Tibial nerve (tissue), 4 donors: ENCODE measurements around the gene NKAIN4. TPM values are rescaled to one million over a fixed set of nuclear protein-coding genes. Genes with fewer than 3 reads are reported as not detected.
A peak's percentile ranks its signal among the peaks of the same experiment; 100 is the strongest.

Experiments used
- DNase-seq, 2 donors: peaks; one replicate each; pipeline ENCODE4 v3.0.0-alpha.2; 2019; ENCODE audit warnings: low spot score in 2 of 2
- H3K27ac ChIP-seq, 4 donors: fragments of 200-600 bp; sonication (generic) in 3 of 4; one replicate each; pipeline ENCODE4 v1.5.1; 2017 to 2019; ENCODE audit warnings: mild to moderate bottlenecking in 1 of 4
- H3K27me3 ChIP-seq, 2 donors: fragments of 200-600 bp; sonication (generic) in 1 of 2; one replicate each; pipeline versions ENCODE4 v1.5.1 to v1.6.0; 2017 to 2019
- H3K36me3 ChIP-seq, 3 donors: fragments of 200-600 bp; sonication (generic); one replicate each; pipeline ENCODE4 v1.5.1; 2018 to 2019
- H3K4me1 ChIP-seq, 4 donors: fragments of 200-600 bp; sonication (generic) in 3 of 4; one replicate each; pipeline ENCODE4 v1.5.1; 2017 to 2019
- H3K4me3 ChIP-seq, 4 donors: fragments of 200-600 bp; sonication (generic) in 3 of 4; one replicate each; pipeline ENCODE4 v1.5.1; 2017 to 2019; ENCODE audit warnings: mild to moderate bottlenecking in 1 of 4, moderate library complexity in 1 of 4
- H3K9me3 ChIP-seq, 4 donors: fragments of 200-600 bp; sonication (generic) in 3 of 4; one replicate each; pipeline ENCODE4 v1.5.1; 2017 to 2019
- CTCF ChIP-seq, 5 experiments: fragments of 200-600 bp in 3 of 5; fragments of 450-650 bp in 2 of 5; sonication (generic) in 3 of 5; IDR thresholded peaks; one replicate each; pipeline ENCODE4 v1.5.1; 2016 to 2019; ENCODE audit warnings: antibody characterized with exemption in 5 of 5, mild to moderate bottlenecking in 3 of 5, moderate library complexity in 2 of 5
- EP300 ChIP-seq, 2 donors: sonication (generic); formaldehyde crosslinking; IDR thresholded peaks; one replicate each; pipeline ENCODE4 v1.6.1; 2017; ENCODE audit warnings: antibody characterized with exemption in 2 of 2, mild to moderate bottlenecking in 1 of 2
- POLR2A ChIP-seq, 2 donors: fragments of 450-650 bp; IDR thresholded peaks; one replicate each; pipeline ENCODE4 v1.6.1; 2017; ENCODE audit warnings: antibody characterized with exemption in 2 of 2, mild to moderate bottlenecking in 2 of 2, moderate library complexity in 2 of 2
- WGBS, 2 donors: methylation state at CpG; one replicate each; pipeline ENCODE4 v1.1.5; 2018; 5-methylcytosine and 5-hydroxymethylcytosine counted together
- total RNA-seq, 4 donors: library from RNA; depleted of rRNA; stranded (reverse); fragments of >200 nt; gene quantifications; one replicate each; pipeline ENCODE4 v1.1.0, GENCODE V29; 2016

Gene NKAIN4
- total RNA-seq, 4 donors from 2014 or later = 1.2 to 7.2 (median 3.1) TPM

- TF ChIP-seq CTCF (IDR thresholded peaks at IDR 0.05) (no peak), POLR2A (IDR thresholded peaks at IDR 0.05) (no peak), EP300 (IDR thresholded peaks at IDR 0.05) (no peak)
- Histone ChIP-seq H3K4me3 (no peak overlapping the region), H3K4me1 (peaks cover 0 to 18% (median 0%) of the 10 kb centered on the region in 4 donors), H3K27me3 (peaks cover 0 to 70% of the 10 kb centered on the region in 2 donors), H3K9me3 (no peaks in the 10 kb centered on the region), H3K36me3 (no peaks in the 10 kb centered on the region), H3K27ac (peak overlapping the region in 2 of 4 donors; percentile 0 to 28)
- WGBS, 2 donors = 36 to 37% methylated on average over 23 to 25 of the region's 25 CpGs
- no peak for DNase-seq
Observed at GRCh38 chr20:63261060-63261794, 7.0 kb upstream of the NKAIN4 start.

GRCh38 chr20:63260521-63260920, 6.3 kb upstream of the NKAIN4 start:
- Histone ChIP-seq H3K4me3 (no peak overlapping the region), H3K36me3 (no peaks in the 10 kb centered on the region), H3K27me3 (peaks cover 0 to 70% of the 10 kb centered on the region in 2 donors), H3K4me1 (peaks cover 0 to 18% (median 0%) of the 10 kb centered on the region in 4 donors), H3K9me3 (no peaks in the 10 kb centered on the region), H3K27ac (no peak overlapping the region)
- TF ChIP-seq POLR2A (IDR thresholded peaks at IDR 0.05) (no peak), EP300 (IDR thresholded peaks at IDR 0.05) (no peak), CTCF (IDR thresholded peaks at IDR 0.05) (no peak)
- 80 to 97% methylated on average over 11 to 14 of the region's 15 CpGs for WGBS, 2 donors
- no peak for DNase-seq

- TF ChIP-seq CTCF (IDR thresholded peaks at IDR 0.05) (no peak), POLR2A (IDR thresholded peaks at IDR 0.05) (no peak), EP300 (IDR thresholded peaks at IDR 0.05) (no peak)
- Histone ChIP-seq H3K36me3 (no peaks in the 10 kb centered on the region), H3K4me3 (no peak overlapping the region), H3K9me3 (no peaks in the 10 kb centered on the region), H3K27ac (peak overlapping the region in 1 of 4 donors; percentile 13), H3K4me1 (peaks cover 0 to 19% (median 0%) of the 10 kb centered on the region in 4 donors), H3K27me3 (peaks cover 0 to 70% of the 10 kb centered on the region in 2 donors)
- 85 to 86% methylated on average over 21 to 25 of the region's 25 CpGs for WGBS, 2 donors
- no peak for DNase-seq
Observed at GRCh38 chr20:63259734-63260460, 5.6 kb upstream of the NKAIN4 start.

GRCh38 chr20:63258781-63259180, 4.5 kb upstream of the NKAIN4 start:
- Histone ChIP-seq H3K27me3 (peaks cover 0 to 73% of the 10 kb centered on the region in 2 donors), H3K36me3 (no peaks in the 10 kb centered on the region), H3K4me1 (peaks cover 0 to 30% (median under 1%) of the 10 kb centered on the region in 4 donors), H3K9me3 (no peaks in the 10 kb centered on the region), H3K27ac (peak overlapping the region in 1 of 4 donors; percentile 8), H3K4me3 (no peak overlapping the region)
- TF ChIP-seq EP300 (IDR thresholded peaks at IDR 0.05) = no peak
- TF ChIP-seq POLR2A (IDR thresholded peaks at IDR 0.05) = no peak
- TF ChIP-seq CTCF (IDR thresholded peaks at IDR 0.05) = no peak
- WGBS, 2 donors = 13 to 16% methylated on average over 8 of the region's 8 CpGs
- no peak for DNase-seq

GRCh38 chr20:63257629-63258028, 3.4 kb upstream of the NKAIN4 start:
- no peaks in the 10 kb centered on the region for H3K9me3 ChIP-seq
- H3K36me3 ChIP-seq = no peaks in the 10 kb centered on the region
- H3K27ac ChIP-seq = no peak overlapping the region
- WGBS, 2 donors = 83 to 86% methylated on average over 12 to 13 of the region's 13 CpGs
- peaks cover 0 to 42% (median 8%) of the 10 kb centered on the region in 4 donors for H3K4me1 ChIP-seq
- TF ChIP-seq CTCF (IDR thresholded peaks at IDR 0.05) (no peak), POLR2A (IDR thresholded peaks at IDR 0.05) (no peak), EP300 (IDR thresholded peaks at IDR 0.05) (no peak)
- no peak overlapping the region for H3K4me3 ChIP-seq
- peaks cover 0 to 79% of the 10 kb centered on the region in 2 donors for H3K27me3 ChIP-seq
- no peak for DNase-seq
